OCI-LY3 (cell line): Measurements from ENCODE around the gene SLC34A1.
"Not testable (repeated sequence)": the region's sequence is repeated elsewhere in the genome, so short reads cannot be mapped to it uniquely, and the experiment has no call there.

Experiments
- H2AFZ ChIP-seq: fragments of 200-600, 300-600 bp; shearing (Covaris generic); 2 replicates; pipeline ENCODE4 v1.6.0; 2014; ENCODE audit warnings: antibody characterized with exemption, low read depth, low read length
- H3K27ac ChIP-seq: fragments of 200-600, 300-600 bp; sonication (generic); 2 replicates; pipeline ENCODE4 v1.5.1; 2014; ENCODE audit warnings: mild to moderate bottlenecking, low read length, moderate library complexity, mixed read lengths
- H3K27me3 ChIP-seq: fragments of 200-600, 300-600 bp; sonication (generic); 2 replicates; pipeline ENCODE4 v1.6.1; 2014; ENCODE audit warnings: low read depth, low read length, mixed read lengths
- H3K36me3 ChIP-seq: fragments of 200-600, 300-600 bp; sonication (generic); replicated peaks from 2 replicates; pipeline ENCODE3; 2014; ENCODE audit warnings: low read depth, low read length, mixed read lengths
- H3K4me1 ChIP-seq: fragments of 300-600, 200-600 bp; sonication (generic); 2 replicates; pipeline ENCODE4 v1.6.1; 2014; ENCODE audit warnings: low read length, mixed read lengths
- H3K4me2 ChIP-seq: fragments of 200-600, 300-600 bp; sonication (generic); 2 replicates; pipeline ENCODE4 v1.6.1; 2014; ENCODE audit warnings: low read length, mixed read lengths
- H3K4me3 ChIP-seq: fragments of 300-600, 200-600 bp; sonication (generic); 2 replicates; pipeline ENCODE4 v1.5.1; 2014; ENCODE audit warnings: antibody characterized with exemption, mild to moderate bottlenecking, low read length, moderate library complexity
- H3K79me2 ChIP-seq: fragments of 300-600, 200-600 bp; shearing (Covaris generic); 2 replicates; pipeline ENCODE4 v1.6.1; 2014; ENCODE audit warnings: mild to moderate bottlenecking, low read length, mixed read lengths
- H3K9ac ChIP-seq: fragments of 300-600, 200-600 bp; shearing (Covaris generic); 2 replicates; pipeline ENCODE4 v1.6.0; 2014; ENCODE audit warnings: mild to moderate bottlenecking, low read length, moderate library complexity
- H3K9me3 ChIP-seq: fragments of 200-600, 300-600 bp; shearing (Covaris generic); 2 replicates; pipeline ENCODE4 v1.6.1; 2014; ENCODE audit warnings: low read length, mixed read lengths; ENCODE audit not compliant: insufficient read depth
- H4K20me1 ChIP-seq: fragments of 200-600, 300-600 bp; sonication (generic); 2 replicates; pipeline ENCODE4 v1.6.1; 2016; ENCODE audit warnings: low read length, mixed read lengths; ENCODE audit not compliant: insufficient read depth
- EZH2phosphoT487 ChIP-seq: fragments of 200-600 bp; shearing (Covaris generic); IDR thresholded peaks from 2 replicates; pipeline ENCODE4 v1.6.1; 2018; ENCODE audit warnings: antibody characterized with exemption, mixed run types, low read depth
- TF ChIP-seq, protein P1 (sequence below): fragments of 200-600, 300-600 bp; sonication (generic); IDR thresholded peaks from 2 replicates; pipeline ENCODE4 v1.5.1; 2014; ENCODE audit warnings: antibody characterized with exemption, low read length, low read depth

SLC34A1 gene

DNA sequence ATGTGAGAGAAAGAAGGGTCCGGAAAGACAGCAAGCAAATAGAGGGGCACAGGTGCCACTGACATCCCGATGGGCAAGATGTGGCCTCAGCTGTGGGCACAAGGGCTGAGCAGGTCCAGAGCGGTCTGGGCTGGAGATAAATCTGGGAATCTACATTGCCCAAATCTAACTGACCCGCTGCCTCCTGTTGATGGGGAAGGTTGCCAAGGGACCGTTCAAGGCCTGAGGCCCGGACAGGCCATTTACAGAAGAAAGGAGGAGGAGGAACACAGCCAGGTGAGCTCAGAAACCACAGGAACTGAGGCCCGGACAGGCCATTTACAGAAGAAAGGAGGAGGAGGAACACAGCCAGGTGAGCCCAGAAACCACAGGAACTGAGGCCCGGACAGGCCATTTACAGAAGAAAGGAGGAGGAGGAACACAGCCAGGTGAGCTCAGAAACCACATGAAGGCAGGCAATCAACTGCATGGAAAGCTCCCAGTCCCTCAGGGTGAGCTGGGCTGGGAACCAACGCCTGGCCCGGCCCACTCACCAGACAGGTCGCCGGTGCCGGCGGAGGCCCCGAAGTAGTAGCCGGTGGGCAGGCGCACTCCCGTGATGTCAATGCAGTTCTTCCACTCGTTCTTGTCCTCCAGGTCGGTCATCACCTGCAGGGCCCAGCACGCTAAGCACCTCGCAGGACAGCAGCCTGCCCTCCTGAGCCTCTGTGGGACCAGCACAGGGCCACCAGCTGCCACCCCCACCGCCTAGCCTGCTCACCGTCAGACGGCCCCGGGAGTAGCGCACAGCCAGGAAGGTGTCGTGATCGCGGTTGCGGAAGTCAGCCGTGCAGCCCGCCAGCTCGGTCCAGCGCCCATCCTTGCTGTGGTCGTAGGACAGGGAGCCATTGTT is 47.4 kb upstream of the SLC34A1 start:
- Histone ChIP-seq H3K27ac (no peak overlapping the region), H3K4me3 (no peak overlapping the region), H3K4me2 (no peak overlapping the region), H3K27me3 (no peaks in the 10 kb centered on the region), H3K36me3 (peaks cover 60% of the 10 kb centered on the region), H3K9me3 (no peaks in the 10 kb centered on the region), H3K9ac (no peak overlapping the region), H3K4me1 (no peaks in the 10 kb centered on the region), H3K79me2 (peaks cover 8% of the 10 kb centered on the region; the same call in 1 of the 2 replicates), H2AFZ (no peak overlapping the region), H4K20me1 (0 out of 2 replicates have a peak, but pooled peaks cover 3% of the 10 kb centered on the region)
- TF ChIP-seq, protein P1, sequence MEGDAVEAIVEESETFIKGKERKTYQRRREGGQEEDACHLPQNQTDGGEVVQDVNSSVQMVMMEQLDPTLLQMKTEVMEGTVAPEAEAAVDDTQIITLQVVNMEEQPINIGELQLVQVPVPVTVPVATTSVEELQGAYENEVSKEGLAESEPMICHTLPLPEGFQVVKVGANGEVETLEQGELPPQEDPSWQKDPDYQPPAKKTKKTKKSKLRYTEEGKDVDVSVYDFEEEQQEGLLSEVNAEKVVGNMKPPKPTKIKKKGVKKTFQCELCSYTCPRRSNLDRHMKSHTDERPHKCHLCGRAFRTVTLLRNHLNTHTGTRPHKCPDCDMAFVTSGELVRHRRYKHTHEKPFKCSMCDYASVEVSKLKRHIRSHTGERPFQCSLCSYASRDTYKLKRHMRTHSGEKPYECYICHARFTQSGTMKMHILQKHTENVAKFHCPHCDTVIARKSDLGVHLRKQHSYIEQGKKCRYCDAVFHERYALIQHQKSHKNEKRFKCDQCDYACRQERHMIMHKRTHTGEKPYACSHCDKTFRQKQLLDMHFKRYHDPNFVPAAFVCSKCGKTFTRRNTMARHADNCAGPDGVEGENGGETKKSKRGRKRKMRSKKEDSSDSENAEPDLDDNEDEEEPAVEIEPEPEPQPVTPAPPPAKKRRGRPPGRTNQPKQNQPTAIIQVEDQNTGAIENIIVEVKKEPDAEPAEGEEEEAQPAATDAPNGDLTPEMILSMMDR, result no peak
- no peak for TF ChIP-seq EZH2phosphoT487

DNA sequence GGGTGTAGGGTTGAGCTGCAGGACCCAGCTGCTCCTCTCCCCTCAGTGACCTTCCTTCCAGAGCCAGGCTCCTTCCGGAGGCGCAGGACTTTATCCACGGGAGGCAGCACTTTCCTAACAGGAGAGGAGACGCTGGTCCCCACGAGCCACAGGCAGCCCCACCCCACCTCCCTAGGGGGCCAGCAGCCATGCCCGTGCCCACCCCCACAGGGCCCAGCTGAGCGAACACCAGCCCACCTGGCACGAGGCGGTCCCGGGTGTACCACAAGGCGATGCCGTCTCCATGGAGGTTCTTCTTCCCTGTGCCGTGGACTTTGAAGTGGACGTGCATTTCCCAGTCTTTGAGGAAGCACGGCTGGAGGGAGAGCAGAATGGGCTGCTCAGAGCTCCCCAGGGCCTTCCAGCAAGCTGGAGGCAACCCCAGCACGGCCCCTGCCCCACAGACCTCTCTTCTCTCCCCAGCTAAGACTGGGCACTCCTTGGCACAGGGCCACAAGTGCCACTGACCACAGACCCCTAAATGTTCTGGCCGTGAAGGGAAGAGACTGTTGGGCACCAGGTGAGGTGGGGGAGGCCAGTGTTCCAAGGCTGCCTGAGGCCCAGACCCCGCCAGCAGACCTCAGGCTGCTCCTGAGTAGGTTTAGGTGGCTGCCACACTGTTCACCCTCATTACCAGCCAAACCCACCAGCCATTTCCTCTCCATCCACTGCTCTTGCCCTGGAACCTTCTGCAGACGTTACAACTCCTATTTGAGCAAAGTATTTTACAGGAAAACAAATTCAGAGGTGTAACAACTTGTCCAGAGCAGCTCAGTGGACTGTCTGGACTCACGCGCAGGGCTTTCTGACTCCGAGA is 45.8 kb upstream of the SLC34A1 start:
- H2AFZ ChIP-seq, result no peak overlapping the region

DNA sequence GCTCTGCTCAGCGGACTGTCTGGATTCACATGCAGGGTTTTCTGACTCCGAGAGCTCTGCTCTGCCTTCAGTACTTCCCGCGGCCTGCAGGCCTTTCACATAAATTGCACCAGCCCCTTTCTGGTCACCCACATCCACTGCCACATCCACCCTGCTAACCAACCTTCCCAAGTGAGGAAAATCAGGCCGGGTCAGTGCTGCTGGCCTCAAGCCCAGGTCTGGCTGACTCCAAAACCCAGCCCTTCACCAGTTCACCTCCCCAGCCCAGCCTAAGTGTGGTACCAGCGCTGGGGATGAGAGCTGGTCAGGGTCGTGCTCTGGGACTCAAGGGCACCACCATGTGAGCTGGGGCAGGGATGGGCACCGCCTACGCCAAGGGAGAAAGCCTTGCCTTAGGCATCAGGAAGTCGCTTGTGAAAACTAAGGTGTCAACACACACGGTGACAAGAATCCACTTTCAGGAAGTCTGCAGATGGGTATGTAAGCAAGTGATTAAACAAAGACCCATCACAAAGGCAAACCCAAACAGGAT is 45.1 kb upstream of the SLC34A1 start:
- Histone ChIP-seq H2AFZ (no peak overlapping the region), H3K27ac (no peak overlapping the region), H4K20me1 (peaks cover 7% of the 10 kb centered on the region; the same call in 1 of the 2 replicates), H3K9me3 (no peaks in the 10 kb centered on the region), H3K4me3 (no peak overlapping the region), H3K36me3 (peaks cover 53% of the 10 kb centered on the region), H3K79me2 (peaks cover 16% of the 10 kb centered on the region), H3K4me2 (no peak overlapping the region), H3K9ac (no peak overlapping the region), H3K4me1 (no peaks in the 10 kb centered on the region), H3K27me3 (no peaks in the 10 kb centered on the region)
- TF ChIP-seq, protein P1, result no peak
- TF ChIP-seq EZH2phosphoT487, result no peak

More for the DNA sequence above, 45.8 kb upstream of the SLC34A1 start:
- H3K27ac ChIP-seq, result no peak overlapping the region
- no peaks in the 10 kb centered on the region for H3K27me3 ChIP-seq
- no peak overlapping the region for H3K9ac ChIP-seq
- H4K20me1 ChIP-seq, result peaks cover 5% of the 10 kb centered on the region; the same call in 1 of the 2 replicates
- H3K79me2 ChIP-seq, result peaks cover 12% of the 10 kb centered on the region
- H3K4me3 ChIP-seq, result no peak overlapping the region
- no peaks in the 10 kb centered on the region for H3K4me1 ChIP-seq
- H3K36me3 ChIP-seq, result peaks cover 58% of the 10 kb centered on the region
- TF ChIP-seq EZH2phosphoT487, result no peak
- TF ChIP-seq, protein P1, result no peak
- H3K9me3 ChIP-seq, result no peaks in the 10 kb centered on the region
- H3K4me2 ChIP-seq, result no peak overlapping the region

DNA sequence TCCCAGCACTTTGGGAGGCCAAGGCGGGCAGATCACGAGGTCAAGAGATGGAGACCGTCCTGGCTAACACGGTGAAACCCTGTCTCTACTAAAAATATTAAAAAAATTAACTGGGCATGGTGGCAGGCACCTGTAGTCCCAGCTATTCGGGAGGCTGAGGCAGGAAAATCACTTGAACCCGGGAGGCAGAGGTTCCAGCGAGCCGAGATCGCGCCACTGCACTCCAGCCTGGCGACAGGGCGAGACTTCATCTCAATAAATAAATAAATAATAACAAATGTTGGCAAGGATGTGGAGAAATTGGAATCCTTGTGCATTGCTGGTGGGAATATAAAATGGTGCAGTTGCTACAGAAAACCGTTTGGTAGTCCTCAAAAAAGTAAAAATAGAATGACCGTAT is 41.2 kb upstream of the SLC34A1 start:
- H3K9me3 ChIP-seq, H3K27ac ChIP-seq, H3K27me3 ChIP-seq, H3K9ac ChIP-seq, H2AFZ ChIP-seq, H3K4me1 ChIP-seq, H3K4me3 ChIP-seq, H3K4me2 ChIP-seq: not testable (repeated sequence)
- Histone ChIP-seq H3K36me3 (peaks cover 32% of the 10 kb centered on the region), H4K20me1 (peaks cover 13% of the 10 kb centered on the region; the same call in 1 of the 2 replicates), H3K79me2 (peaks cover 47% of the 10 kb centered on the region)
